ENCODE results near the gene SBSN.

DNA sequence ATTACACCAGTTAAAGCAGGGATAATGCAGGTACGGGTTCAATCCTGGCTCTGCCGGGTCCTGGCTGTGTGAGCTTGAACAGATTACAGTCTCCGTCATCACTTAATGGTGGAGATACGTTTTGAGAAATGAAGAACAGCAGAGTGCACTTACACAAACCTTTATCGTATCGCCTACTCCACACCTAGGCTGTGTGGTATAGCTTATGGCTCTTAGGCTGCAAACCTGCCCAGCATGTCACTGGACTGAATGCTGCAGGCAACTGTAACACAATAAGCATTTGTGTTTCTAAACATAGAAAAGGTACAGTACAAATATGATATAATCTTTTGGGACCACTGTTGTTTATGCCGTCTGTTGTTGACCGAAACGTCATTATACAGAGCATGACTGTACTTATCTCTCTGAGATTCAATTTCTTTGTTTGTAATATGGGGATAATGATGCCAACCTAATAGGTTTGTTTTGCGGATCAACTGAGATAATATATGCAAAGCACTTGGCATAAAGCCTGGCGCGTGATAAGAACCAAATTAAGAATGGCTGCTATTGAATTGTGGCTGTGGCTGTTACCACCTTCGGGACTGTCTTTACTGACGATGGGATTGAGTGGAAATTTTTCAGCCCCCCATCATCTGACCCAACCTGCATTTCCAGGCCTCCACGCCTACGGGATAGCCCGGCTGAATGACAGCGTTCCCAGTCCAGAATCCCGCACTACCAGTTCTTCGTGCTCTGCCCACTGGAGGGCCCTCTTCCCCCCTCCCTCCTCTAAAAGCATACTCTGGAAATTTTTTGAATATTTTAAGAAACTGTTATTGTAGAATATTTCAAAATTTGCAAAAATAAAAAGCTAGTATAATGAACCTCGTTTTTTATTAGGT, 49.1 kb downstream of the SBSN start:
- TF ChIP-seq, protein P1, sequence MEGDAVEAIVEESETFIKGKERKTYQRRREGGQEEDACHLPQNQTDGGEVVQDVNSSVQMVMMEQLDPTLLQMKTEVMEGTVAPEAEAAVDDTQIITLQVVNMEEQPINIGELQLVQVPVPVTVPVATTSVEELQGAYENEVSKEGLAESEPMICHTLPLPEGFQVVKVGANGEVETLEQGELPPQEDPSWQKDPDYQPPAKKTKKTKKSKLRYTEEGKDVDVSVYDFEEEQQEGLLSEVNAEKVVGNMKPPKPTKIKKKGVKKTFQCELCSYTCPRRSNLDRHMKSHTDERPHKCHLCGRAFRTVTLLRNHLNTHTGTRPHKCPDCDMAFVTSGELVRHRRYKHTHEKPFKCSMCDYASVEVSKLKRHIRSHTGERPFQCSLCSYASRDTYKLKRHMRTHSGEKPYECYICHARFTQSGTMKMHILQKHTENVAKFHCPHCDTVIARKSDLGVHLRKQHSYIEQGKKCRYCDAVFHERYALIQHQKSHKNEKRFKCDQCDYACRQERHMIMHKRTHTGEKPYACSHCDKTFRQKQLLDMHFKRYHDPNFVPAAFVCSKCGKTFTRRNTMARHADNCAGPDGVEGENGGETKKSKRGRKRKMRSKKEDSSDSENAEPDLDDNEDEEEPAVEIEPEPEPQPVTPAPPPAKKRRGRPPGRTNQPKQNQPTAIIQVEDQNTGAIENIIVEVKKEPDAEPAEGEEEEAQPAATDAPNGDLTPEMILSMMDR (conservative IDR thresholded peaks at IDR 0.05; ENCODE audit: low read length), result no peak
- no peak for TF ChIP-seq EZH2phosphoT487 (IDR thresholded peaks at IDR 0.05; ENCODE audit: borderline replicate concordance, low read depth, low read length)
